ENCODE results near the gene RAB32.
"Not testable (repeated sequence)": the region's sequence is repeated elsewhere in the genome, so short reads cannot be mapped to it uniquely, and the experiment has no call there.

The RAB32 gene

GRCh38 chr6:146543211-146543939 lies at the start of gene RAB32:
RAB32 (plus strand) TSS chr6:146543833; CDS start chr6:146543872, 39 bp downstream.
- DNase-seq: peak; percentile 92

GRCh38 chr6:146498309-146498708 lies 45.3 kb upstream of the RAB32 start:
- no peak for DNase-seq

- no peak for DNase-seq
These were observed 40.5 kb upstream of the RAB32 start for GRCh38 chr6:146503096-146503495.

GRCh38 chr6:146515212-146515611 lies 28.4 kb upstream of the RAB32 start:
- no peak for DNase-seq

- no peak for DNase-seq
These were observed 17.4 kb upstream of the RAB32 start for GRCh38 chr6:146526192-146526591.

- no peak for DNase-seq
These were observed 10.9 kb upstream of the RAB32 start for GRCh38 chr6:146532702-146533101.

- DNase-seq: no peak
These were observed 787 bp upstream of the RAB32 start for GRCh38 chr6:146542881-146543210.

GRCh38 chr6:146543940-146544615 lies 445 bp downstream of the RAB32 start:
- DNase-seq: peak; percentile 40

GRCh38 chr6:146544616-146545182 lies 1.1 kb downstream of the RAB32 start:
- no peak for DNase-seq

- DNase-seq: no peak
These were observed 1.9 kb downstream of the RAB32 start for GRCh38 chr6:146545581-146545980.

- peak; percentile 88 for DNase-seq
These were observed 2.9 kb downstream of the RAB32 start for GRCh38 chr6:146546443-146547043.

- DNase-seq: no peak
These were observed 4.3 kb downstream of the RAB32 start for GRCh38 chr6:146547889-146548288.

GRCh38 chr6:146548898-146549374 lies 5.3 kb downstream of the RAB32 start:
- no peak for DNase-seq

- DNase-seq: no peak
These were observed 7.3 kb downstream of the RAB32 start for GRCh38 chr6:146550911-146551310.

GRCh38 chr6:146551545-146551944 lies 7.9 kb downstream of the RAB32 start:
- DNase-seq: no peak

GRCh38 chr6:146553377-146554135 lies 9.9 kb downstream of the RAB32 start:
- DNase-seq: no peak

- no peak for DNase-seq
These were observed 17.0 kb downstream of the RAB32 start for GRCh38 chr6:146560607-146561006.

GRCh38 chr6:146566661-146567060 lies 23.0 kb downstream of the RAB32 start:
- DNase-seq: not testable (repeated sequence)

- not testable (repeated sequence) for DNase-seq
These were observed 25.0 kb downstream of the RAB32 start for GRCh38 chr6:146568619-146569018.

- no peak for DNase-seq
These were observed 30.6 kb downstream of the RAB32 start for GRCh38 chr6:146574211-146574610.

- DNase-seq: no peak
These were observed 34.4 kb downstream of the RAB32 start for GRCh38 chr6:146578054-146578453.

GRCh38 chr6:146581968-146582367 lies 38.3 kb downstream of the RAB32 start:
- no peak for DNase-seq

- DNase-seq: no peak
These were observed 39.2 kb downstream of the RAB32 start for GRCh38 chr6:146582857-146583256.

Measured in amniotic stem cell (primary cell).